Islet precursor cell (in vitro differentiated cells): Measurements from ENCODE around the gene STK39.
"Not testable (repeated sequence)": the region's sequence is repeated elsewhere in the genome, so short reads cannot be mapped to it uniquely, and the experiment has no call there.

ENCODE experiments used
- DNase-seq: peaks from one replicate; pipeline ENCODE4 v3.0.0-alpha.2; 2018

STK39 gene

GRCh38 chr2:168127371-168127770, 120.0 kb downstream of the STK39 start:
- DNase-seq = no peak

GRCh38 chr2:168122210-168122609, 125.2 kb downstream of the STK39 start:
- not testable (repeated sequence) for DNase-seq

DNA sequence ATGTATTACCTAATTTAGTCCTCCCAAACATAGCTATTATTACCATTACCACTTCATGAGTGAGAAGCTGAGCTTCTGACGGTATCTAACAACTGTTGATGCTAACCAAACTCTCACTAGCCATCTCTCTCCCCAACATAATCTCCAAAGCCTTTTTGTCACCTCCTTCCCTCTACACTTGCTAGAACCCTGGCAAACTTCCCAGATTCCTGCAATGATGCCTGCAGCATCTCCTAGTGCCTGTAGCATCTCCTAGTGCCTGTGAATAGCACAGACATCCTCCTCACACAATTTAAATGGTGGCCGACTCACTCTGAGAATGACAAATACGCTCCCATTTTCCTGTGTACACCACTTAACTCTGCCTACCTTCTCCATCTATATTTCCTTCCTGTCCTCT, 126.7 kb downstream of the STK39 start:
- no peak for DNase-seq

DNA sequence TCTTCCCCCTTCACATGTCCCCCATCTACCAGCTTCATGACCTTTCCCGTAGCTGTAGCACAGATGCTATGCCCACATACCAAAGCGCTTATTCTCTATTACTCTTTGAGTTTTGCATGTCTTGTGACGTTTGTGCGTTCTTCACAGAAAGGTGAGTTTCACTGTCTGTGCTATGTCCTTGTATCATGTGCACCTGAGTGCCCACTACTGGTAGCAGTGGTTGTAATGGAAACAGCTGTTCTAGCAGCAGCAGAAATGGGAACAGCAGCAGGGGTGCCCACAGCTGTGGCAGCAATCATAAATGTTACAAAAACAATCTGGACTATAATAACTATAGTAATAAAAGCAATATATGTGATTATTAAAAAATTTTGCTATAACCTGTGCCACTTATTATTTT, 127.1 kb downstream of the STK39 start:
- DNase-seq = no peak

DNA sequence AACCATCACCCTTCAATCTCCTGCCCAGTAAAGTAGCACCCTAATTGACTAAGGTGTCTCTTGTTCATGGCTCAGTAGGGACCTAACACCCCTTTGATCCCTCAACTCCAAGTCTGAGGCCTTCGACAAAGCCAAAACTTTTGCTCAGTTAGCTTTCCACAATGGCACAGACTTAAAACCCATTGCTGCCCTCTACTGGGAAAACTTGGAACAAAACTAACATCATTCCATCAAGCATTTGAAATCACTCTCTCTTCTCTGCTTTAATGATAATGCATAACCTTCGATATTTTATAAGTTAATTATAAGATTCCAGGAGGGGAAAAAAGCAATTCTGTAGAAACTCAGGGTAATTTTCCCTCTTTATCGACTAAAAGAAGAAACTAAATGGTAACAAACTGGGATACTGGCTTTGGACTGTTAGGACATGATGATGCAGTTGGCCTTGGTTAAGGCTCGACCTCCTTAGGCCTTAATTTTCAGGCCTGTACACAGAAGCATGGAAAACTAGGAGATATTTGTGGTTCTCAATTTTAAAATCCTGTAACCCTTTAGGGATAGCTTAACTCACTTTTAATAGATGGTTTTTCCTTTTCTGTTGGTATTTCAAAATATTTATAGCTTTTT, 127.8 kb downstream of the STK39 start:
- DNase-seq = no peak

- no peak for DNase-seq
Measured at GRCh38 chr2:168118733-168119514, 128.5 kb downstream of the STK39 start.

DNA sequence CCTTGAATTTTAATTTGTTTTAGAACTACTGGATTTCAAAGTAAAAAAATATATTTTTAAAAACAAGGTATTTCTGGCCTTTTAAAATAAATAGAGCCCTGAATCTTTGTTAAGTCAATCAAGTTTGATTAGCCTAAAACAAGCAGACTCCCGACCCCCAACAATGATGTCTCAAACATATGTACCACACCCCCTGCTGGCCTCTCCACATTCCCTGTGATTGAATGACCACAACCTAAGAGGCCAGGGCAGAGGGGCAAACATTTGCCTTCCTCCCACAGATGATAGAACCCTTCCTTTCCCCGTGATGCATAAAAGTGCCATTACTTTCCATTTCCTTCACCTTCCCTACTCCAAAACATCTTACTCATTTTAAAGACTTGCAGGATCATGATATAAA, 130.9 kb downstream of the STK39 start:
- DNase-seq = peak; percentile 56

DNA sequence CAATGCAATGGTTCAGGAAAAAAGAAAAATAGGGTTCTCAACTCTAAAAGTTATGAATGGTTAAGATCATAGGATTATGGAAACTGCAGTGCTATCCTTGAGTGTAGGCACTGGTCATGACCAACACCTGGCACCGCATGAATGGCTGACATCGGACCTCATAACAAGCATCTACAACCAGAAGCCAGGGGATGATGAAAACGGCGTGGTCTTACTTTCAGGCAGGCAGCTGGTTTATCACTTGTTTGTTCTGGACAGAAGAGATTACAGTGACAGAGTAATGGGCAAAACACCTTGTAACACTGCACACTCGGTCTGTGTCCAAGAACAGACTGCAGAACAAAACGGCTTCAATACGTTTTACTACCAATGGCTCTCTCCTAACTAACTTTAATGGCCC, 132.8 kb downstream of the STK39 start:
- DNase-seq = peak; percentile 53

GRCh38 chr2:168114040-168114439, 133.4 kb downstream of the STK39 start:
- DNase-seq = no peak

GRCh38 chr2:168107322-168107721, 140.1 kb downstream of the STK39 start:
- DNase-seq = no peak

DNA sequence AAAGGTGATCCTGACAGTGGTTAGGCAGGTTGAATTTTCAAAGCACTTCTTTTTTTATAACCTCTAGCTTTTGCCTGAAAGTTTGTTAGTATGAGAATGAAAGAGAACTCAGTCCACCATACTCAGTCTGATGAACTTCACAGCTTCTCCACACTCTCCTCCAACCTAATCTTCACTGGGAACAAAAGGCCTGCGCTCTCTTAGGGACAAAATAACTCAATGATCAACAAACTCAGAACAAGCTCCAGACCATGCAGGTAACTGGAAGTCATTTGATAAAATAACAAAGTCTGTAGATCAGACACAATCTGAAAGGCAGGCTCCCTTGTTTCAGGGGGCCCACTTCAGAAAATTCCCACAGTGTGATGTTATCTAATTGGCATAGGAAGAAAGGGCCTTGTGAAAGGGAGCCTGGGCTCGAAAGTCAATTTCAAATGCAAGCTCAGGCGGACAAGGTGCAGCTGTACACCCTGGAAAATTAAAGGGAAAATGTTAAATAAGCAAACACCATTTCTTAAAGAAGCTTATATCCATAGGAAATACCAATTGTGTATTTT, 142.2 kb downstream of the STK39 start:
- no peak for DNase-seq

DNA sequence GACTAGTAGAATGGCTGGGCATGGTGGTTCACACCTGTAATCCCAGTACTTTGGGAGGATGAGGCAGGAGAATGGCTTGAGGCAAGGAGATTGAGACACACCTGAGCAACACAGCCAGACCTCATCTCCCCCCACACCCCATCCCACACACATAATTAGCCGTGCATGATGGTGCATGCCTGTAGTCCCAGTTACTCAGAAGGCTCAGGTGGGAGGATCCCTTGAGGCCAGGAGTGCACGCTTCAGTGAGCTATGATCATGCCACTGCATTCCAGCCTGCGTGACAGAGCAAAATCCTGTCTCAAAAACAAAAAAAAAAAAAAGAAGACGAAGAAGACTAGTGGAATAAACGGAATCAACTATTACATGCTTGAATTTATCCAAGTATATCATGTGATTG, 150.0 kb downstream of the STK39 start:
- DNase-seq = no peak

- no peak for DNase-seq
Measured at GRCh38 chr2:168096158-168096557, 151.2 kb downstream of the STK39 start.

DNA sequence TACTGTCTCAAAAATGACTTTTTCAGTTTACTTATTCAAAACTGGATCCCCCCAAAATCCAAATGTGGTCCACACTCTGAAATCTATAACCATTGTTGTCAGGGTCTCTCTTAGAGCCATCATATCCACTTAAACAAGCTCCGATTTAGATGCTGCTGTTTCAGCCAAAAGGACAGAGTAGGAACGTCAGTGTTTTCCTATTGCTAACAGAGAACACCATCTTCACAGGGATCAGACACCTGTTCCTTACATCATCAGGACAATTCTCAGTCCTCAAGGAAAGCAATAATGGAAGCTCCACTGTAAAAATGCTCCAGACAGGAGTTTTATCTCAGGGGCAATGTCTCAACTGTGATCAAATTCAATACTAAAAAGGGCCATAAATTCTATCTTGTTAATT, 155.4 kb downstream of the STK39 start:
- DNase-seq = no peak

GRCh38 chr2:168090366-168091135, 156.8 kb downstream of the STK39 start:
- no peak for DNase-seq

DNA sequence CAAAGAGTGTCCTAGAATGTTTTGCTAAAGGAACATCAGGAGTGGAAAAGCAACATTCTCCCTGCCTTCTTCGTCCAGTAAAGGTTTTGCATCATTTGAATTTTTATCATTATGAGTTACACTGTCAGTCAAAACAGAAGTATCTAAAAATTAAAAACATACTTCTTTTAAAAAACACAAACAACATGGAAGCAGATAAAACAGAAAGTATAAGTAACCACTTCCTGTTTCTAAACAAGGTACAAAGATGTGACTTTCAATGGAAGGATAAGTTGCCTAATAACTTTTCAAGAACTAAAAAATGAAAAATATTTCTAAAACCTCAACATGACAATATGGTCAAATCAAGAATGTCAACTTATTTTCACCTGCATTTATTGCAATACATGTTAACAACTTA, 158.2 kb downstream of the STK39 start:
- DNase-seq = no peak

DNA sequence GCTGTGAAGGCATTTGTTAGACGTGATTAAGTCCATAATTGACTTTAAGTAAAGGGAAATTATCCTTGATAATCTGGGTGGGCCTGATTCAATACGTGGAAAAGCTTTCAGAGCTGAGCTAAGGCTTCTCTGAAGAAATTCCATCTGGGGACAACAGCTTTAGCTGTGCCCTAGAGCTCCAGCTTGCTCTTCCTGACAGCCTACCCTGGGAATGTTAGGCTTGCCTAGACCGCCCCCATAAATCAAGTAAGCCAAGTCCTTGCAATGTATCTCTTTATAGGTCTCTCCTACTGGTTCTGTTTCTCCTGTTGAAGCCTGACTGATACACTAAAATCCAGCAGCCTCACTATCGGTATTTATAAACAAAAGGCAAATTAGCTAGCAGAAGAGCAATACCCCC, 160.0 kb downstream of the STK39 start:
- no peak for DNase-seq

- DNase-seq = no peak
Measured at GRCh38 chr2:168086851-168087250, 160.5 kb downstream of the STK39 start.

DNA sequence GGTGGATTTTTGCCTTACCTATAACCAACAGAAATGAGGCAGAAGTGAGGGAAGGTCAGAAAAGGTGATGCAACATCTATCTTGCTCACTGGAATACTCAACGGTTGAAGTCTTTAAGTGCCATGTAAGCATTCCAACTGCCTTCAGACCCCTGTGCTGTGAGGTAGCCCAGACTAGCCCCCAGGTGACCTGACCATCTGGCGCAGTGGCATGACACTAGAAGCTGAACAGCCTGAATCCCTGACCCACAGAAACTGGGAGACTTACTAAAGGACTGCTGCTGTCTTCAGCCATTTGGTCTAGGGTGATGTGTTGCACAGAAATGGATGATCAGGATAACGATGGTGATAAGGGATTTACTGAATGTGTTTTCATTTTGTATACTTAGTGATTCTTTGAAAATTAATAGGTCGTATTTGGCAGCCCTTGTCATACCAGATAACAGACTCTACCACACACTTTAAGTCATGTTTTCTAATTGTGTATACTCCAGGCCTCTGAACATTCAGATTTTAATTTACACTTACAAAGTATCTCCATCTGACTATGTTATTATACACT, 161.5 kb downstream of the STK39 start:
- DNase-seq = no peak

DNA sequence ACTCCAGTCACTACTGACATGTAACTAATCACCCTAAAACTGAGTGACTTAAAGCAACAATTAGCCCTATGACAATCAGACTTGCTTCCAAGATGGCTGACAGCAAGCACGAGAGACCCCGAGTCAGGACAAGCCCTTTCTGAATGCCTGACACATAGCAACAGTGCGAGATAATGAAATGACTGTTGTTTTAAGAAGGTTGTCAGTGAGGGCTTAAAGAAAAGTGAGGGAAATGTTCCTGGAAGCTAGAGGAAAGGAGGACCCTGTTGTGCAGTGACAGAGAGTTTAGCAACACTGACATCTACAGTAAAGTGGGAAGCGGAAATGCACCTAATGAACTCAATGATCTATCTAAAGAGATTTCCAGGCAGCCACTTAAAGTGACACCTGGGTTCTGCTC, 163.1 kb downstream of the STK39 start:
- DNase-seq = no peak

- DNase-seq = not testable (repeated sequence)
Measured at GRCh38 chr2:168081452-168081851, 165.9 kb downstream of the STK39 start.

GRCh38 chr2:168079236-168079635, 168.2 kb downstream of the STK39 start:
- DNase-seq = no peak

- DNase-seq = no peak
Measured at GRCh38 chr2:168076731-168077130, 170.7 kb downstream of the STK39 start.
